Stimulated activated CD8-positive, alpha-beta memory T cell treated with anti-CD3 and anti-CD28 coated beads, Interleukin-2, amount 100 ng/mL, for 48 hours (primary cell): ENCODE results near the gene KCNV2.
"Not testable (repeated sequence)": the region's sequence is repeated elsewhere in the genome, so short reads cannot be mapped to it uniquely, and the experiment has no call there.

Experiments
- DNase-seq, 2 donors: peaks; one replicate each; pipeline ENCODE4 v3.0.0-alpha.2; 2020; ENCODE audit warnings: low read depth in 2 of 2

KCNV2 gene

DNA sequence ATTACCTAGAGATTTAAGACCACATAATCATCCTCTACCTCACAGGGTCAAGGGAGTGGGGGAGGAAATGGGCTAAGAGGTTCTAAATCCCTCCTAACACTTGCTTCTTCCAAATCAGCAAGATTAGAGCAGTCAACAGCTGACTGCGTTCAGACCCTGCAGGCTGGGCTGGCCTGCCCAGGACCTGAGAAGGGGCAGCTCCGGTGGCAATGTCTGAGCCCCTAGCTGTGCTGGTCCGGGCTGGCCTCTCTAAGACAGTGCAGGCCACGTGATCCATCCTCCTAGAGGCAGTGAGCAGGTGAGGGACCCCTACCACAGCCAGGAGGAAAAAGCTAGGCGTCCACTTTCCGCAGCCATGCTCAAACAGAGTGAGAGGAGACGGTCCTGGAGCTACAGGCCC, at the start of gene KCNV2:
Gene KCNV2, plus strand, starts transcription at position 126 of the 400 bp plus-strand sequence. Its CDS starts 230 bp downstream, at position 356.
- DNase-seq = no peak

DNA sequence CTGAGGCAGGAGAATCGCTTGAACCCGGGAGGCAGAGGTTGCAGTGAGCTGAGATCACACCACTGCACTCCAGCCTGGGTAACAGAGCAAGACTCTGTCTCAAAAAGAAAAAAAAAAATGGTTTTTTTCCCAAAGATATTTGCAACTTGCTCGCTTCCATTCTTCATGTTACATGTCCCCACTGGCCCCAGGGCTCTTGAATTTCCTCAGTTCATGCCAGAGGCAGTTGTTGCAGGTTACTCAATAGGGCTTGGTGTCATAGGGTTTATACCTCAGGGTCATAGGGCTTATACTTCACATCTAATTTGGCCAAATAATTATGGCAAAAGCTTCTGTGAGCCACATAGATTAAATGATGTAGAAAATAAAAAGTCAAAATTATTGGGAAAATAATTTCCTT, 44.1 kb upstream of the KCNV2 start:
- no peak for DNase-seq

DNA sequence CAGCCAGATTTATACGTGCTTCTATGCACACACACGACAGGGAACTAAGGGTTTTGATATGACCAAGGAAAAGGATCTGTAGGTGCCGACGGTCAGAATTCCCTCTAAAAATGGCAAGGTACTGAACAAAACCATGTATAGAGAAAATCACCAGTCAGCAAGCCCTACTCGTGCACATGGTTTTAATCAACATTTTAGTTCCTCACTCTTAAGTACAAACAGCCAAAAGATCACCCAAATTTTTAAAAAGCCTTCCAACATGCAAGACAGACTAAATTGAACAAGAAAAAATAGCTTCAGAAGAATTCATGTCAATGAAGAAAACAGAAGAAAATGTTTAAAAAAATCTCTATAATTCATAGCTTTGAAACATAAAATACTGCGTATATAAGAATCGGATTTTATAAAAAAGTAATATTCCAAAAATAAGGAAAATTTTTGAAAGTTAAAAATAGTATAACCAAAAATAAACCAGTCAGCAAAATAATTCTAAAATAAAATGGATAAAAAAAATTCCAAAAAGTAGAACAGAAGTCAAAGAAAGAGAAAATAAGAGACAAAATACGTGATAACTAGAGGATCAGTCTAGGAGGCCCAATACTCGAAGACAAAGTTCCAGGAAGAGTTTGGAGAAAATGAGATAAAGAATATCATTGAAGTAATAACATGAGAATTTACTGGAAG, 43.0 kb upstream of the KCNV2 start:
- no peak for DNase-seq

DNA sequence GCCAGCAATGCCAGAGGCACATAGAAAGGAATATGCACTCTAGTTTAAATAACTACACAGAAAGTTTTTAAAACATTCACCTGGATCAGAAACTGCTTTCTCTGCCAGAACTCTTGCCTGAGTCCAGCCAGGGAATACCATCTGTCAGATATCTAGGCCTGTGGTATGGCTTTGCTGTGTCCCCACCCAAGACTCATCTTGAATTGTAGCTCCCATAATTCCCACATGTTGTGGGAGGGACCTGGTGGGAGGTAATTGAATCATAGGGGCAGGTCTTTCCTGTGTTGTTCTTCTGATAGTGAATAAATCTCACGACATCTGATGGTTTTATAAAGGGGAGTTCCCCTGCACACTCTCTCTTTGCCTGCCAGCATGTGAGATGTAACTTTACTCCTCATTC, 41.5 kb upstream of the KCNV2 start:
- no peak for DNase-seq

DNA sequence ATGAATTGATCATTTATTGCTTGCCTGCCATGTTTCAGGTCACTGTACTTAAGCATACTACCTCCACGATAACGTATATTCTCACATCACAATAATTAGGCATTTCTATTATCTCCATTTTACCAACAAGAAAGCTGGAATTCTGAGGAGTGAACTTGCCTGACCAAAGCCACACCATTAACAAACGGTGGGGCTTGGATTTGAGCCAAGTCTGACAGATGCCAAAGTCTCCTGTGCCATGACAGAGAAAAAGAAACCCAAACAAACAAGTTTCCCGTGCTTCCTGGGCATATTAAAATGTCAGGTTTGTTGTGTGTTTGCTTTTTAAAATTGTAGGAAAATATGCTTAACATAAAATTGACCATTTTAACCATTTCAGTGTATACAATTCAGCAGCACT, 40.8 kb upstream of the KCNV2 start:
- no peak for DNase-seq

DNA sequence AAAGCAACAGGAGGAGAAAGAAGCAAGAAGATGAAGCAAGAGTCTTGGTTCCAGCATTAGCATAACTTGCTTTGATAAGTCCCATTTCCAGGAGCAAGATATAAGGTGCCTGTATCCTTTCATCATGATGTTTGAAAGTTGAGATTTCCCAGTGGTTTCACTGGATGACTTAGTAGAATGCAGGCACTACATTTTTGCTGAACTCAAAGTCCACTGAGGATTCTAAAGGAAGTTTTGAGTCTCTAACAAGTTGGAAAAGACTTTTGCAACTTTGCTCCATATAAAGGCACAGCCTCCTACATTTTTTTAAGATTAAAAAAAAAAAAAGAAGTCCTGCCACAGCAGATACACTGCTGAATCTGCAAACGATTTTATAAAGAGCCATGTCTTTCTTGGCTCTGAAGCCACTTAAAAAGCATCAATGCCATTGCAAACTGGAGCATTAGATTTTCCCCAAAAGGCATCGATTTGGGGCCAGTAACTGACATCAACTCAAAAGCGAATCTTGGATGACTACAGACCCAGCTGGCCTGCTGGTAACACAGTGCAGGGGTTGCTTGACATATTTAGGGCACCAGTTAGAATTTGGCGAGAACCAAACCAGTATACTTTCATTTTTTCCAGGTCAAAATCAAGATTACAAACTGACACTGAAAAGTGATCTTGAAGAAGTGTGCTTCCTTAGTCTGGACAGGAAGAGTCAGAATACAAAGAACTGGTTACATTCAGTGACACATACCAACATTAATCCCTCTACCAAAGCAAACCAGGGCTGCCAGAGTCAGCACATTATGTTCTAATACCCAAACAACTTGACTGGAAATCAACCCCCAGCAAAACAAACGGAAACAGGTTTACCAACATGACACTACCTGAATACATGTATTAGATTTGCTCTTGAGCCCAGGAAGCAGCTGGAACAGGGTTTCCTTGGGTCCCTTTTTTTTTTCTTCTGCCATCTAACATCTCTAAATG, 39.1 kb upstream of the KCNV2 start:
- no peak for DNase-seq

DNA sequence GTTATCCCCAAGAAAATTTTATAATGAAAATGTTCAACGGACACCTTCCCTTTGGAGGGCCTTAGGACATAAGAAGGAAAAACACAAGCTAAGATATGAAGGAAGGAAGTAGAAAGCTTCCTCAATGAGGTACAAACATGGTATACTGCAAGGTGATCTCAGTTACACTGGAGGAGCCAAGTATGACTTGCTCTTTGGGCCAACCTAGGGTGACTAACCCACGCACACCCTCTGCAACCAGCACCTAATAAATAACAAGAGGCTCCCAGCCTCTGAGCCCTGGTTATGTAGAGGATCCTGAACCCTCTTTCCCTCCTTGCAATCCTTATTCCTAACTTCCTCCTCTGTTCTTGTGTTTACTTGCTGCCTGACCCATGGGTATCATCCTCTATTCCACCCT, 38.3 kb upstream of the KCNV2 start:
- no peak for DNase-seq

DNA sequence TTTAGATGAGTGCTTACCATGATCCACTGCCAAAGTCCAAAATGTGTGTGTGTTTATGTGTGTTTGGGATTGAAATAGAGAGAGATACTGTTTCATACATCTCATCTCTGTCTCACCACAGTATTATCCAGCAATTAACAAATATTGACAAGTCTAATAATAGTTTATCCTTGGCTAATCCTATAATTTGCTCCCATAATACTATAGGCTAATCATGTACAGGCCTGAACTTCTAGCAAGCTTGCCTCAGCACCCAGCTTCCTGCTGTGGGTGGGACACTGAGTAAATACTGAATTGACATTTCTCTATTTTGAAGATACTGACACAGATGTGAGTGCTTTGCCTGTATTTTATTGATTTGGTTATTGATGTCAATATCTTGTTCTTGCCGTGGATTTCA, 35.3 kb upstream of the KCNV2 start:
- DNase-seq = no peak

DNA sequence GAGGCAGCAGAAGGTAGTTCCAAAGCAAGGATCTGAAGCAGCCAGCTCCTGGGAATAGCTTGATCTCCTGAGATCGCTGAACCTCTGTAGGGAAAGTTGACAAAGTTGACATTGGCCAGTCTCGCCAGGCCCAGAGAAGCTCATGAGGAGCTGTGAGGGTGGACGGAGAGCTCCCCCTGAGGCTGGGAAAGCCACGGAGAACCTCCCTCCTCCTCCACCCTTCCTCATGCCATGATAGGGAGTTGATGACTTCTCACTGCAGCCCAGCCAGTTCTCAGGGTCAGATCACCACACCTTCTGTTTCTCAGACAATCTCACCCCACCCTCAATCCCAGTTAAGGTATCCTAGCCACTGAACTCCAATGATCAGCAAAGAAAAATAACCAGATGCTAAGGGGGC, 30.4 kb upstream of the KCNV2 start:
- DNase-seq = no peak

DNA sequence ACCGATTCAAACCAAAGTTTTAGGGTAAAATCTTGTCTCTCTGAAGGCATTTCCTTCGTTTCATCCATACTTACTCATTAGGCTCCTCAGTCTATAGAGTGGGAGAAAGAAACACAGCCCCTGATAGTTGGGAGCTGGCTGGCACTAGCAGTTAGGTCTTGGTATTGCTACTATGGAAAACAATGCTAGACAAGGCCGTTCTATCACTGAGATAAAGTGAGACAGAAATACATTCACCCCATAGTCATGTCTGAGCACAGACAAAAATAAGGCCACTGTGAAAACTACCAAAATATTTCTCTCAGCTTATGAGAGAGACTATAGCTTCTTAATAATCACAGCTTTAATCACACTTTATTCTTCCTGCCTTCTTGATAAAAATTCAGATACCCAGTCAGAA, 28.7 kb upstream of the KCNV2 start:
- no peak for DNase-seq

DNA sequence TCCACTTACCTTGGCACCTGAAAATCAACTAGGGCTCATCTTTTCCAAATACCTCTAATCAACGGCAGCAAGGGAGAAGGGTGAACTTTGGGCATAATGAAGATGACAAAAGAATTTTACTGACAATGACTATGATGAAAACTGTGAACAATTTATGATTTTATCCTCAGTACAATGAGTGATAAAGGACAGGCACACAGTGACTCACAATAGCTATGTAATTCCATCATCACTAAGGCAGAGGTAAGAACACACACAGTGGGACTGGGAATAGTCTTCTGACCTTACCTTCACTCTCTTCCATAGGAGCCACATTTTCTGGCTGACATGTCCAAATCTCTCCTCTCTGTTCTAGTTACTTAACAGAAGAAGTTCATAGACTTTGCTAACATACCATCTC, 26.1 kb upstream of the KCNV2 start:
- no peak for DNase-seq

DNA sequence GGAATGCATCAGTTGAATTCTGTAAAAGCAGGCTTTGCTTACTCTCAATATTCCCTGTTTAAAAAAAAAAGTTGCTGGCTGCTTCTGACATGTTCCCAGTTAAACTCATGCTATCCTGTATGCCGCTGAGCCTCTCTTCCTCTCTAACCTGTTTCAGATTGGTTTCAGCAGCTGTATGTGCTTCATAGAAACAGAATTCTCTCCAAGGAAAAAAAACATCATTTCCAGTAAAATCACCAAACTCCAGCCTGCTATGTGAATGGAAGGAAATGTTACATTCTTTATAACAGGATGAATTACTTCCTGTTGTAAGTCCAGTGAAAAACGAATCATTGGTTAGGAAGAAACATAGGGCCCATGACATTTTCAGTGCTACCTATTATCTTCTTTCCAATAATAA, 25.7 kb upstream of the KCNV2 start:
- no peak for DNase-seq

DNA sequence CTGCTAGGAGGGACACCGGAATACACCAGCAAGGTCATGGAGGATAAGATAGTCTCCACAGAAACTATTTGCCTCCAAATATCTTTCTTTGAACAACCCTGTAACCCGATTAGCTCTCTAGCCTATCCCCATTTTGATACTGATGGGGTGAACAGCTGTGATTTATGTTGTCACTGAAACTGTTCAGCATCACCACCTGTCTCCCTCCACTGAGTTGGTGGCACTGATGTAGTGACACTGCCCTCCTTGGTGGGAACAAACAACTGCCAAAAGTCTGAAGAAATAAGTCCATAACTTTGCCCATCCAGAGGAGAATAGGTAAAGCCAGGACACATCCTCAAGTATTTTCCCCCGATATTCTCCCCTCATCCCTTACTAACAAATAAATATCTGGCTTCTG, 24.3 kb upstream of the KCNV2 start:
- no peak for DNase-seq

DNA sequence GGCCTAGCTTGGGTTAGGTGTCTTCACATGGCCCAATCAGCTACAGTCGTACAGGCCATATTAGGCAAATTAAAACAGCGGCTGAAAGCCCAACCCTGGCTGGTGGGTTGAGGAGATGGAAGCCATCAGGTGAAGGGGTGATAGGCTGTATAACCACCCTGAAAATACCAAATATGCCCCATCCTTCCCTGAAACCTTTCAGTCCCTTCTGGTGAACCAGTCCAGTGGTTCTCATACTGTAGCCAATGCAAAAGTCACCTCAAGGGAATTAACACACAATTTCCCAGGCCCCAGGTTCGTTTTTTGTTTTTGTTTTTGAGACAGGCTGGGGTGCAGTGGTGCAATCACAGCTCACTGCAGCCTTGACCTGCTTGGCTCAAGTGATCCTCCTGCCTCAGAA, 19.8 kb upstream of the KCNV2 start:
- DNase-seq = no peak

DNA sequence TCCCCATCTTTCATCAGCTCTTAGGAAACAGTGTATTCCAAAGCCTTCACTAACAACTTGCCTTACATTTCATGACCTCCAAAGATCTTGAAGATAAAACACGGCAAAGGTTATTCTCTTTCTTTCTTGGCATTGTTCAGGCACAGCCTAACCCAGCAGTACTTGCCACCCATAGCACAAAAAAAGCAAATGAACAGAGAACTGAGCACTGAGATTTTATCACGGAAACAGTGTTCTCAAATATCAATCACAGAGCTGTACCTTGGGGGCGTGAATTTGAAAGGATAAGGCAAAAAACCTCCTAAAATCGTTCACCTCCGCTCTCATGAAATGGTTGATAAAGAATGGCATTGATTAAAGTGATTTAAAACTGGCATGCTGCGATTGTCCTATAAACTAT, 16.9 kb upstream of the KCNV2 start:
- no peak for DNase-seq

DNA sequence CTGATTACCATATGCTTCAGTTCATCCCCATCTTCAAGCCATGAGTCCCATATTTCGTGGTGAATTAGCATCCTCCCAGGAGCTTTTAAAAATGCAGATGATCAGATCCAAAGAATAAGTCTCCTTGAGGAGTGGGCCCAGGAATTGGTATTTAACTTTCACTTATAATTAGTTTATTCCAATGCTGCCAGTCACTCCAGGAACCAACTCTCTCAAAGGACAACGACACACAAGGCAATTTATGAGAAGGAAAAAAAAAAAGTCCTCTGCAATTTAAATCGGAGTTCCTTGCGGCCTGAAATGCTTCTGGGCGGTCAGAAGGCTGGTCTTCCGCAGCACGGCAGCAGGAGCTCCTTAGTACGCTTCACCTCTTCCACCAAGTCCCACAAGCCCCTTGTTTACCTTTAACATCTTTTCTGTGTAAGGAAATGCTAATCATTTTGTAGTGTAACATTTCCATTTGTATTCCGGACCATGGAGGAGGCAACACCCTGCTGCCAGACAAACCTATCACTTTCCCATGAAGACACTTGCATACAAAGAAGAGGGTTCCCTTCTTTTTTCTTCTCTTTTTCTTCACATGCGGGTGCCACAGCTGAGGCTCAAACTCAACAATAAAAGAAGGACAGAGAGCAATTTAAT, 16.3 kb upstream of the KCNV2 start:
- no peak for DNase-seq

DNA sequence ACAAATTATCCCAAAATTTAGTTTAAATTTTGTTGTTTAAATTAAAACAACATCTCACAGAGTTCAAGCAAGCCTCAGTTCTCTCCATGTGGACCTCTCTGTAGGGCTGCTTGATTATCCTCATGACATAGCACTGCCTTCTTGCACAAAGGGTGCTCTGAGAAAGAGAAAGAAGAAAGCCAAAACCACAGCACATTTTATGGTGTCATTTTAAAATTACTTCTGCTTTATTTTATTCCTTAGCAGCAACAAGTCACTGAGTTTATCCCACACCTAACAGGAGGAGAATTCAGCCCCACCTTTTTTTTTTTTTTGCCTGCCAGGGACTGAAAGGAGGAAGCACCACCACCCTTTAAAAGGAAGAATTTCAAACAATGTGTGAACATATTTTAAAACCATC, 12.8 kb upstream of the KCNV2 start:
- no peak for DNase-seq

DNA sequence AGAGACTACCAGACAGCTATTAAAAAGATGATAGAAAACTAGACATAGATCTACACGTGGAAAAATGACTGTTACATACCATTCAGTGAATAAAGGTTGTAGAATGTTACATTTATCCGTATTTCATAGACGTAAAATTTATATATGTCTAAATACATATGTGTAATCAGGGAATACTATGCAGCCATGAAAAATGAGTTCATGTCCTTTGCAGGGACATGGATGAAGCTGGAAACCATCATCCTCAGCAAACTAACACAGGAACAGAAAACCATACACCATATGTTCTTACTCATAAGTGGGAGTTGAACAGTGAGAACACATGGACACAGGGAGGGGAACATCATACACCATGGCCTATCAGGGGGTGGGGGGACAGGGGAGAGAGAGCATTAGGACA, 10.1 kb upstream of the KCNV2 start:
- not testable (repeated sequence) for DNase-seq

DNA sequence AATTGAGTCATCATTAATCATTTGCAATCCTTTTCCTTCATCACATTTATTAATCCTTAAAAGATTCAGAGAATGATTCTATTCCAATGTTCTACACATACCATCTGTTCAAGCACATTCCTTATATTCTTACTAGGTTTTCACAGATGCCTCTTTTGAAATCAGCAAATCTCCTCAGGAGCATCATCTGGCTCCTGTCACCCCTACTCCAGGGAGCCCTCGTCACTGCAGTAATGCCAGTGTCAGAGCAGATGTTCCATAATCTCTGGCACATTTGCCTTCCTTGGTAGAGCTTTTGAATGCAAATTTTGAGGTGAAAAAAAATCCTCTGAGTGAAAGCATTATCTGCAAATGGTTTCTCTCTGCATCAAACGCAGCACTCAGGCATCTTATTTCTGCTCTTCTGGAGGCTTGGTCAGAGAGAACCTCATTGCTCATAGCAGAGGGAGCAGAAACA, 7.6 kb upstream of the KCNV2 start:
- no peak for DNase-seq

DNA sequence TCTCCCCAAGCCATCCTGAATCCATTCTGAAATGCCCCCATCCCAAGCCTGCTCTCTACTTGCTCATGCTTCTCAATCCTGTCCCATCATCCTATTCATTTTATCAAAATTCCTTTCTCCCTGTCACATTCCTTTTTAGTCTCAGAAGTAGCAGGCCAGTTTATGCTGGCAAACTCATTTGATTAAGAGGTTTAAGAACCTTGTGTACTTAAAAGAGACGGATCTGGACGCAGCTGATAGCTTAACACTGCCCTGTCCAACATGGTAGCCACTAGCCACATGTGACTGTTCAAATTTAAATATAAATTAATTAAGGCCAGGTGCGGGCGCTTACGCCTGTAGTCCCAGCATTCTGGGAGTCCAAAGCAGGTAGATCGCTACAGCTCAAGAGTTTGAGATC, 5.6 kb upstream of the KCNV2 start:
- DNase-seq = no peak

DNA sequence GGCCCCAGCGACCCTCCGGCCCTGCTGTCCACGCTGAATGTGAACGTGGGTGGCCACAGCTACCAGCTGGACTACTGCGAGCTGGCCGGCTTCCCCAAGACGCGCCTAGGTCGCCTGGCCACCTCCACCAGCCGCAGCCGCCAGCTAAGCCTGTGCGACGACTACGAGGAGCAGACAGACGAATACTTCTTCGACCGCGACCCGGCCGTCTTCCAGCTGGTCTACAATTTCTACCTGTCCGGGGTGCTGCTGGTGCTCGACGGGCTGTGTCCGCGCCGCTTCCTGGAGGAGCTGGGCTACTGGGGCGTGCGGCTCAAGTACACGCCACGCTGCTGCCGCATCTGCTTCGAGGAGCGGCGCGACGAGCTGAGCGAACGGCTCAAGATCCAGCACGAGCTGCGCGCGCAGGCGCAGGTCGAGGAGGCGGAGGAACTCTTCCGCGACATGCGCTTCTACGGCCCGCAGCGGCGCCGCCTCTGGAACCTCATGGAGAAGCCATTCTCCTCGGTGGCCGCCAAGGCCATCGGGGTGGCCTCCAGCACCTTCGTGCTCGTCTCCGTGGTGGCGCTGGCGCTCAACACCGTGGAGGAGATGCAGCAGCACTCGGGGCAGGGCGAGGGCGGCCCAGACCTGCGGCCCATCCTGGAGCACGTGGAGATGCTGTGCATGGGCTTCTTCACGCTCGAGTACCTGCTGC, 839 bp downstream of the KCNV2 start:
- no peak for DNase-seq

DNA sequence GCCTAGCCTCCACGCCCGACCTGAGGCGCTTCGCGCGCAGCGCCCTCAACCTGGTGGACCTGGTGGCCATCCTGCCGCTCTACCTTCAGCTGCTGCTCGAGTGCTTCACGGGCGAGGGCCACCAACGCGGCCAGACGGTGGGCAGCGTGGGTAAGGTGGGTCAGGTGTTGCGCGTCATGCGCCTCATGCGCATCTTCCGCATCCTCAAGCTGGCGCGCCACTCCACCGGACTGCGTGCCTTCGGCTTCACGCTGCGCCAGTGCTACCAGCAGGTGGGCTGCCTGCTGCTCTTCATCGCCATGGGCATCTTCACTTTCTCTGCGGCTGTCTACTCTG, 1.4 kb downstream of the KCNV2 start:
- no peak for DNase-seq
